ENCODE data around the gene MYPN. TPM values are rescaled to one million over a fixed set of nuclear protein-coding genes. Genes with fewer than 3 reads are reported as not detected.

Gene MYPN
- total RNA-seq, 8 experiments from 2014 or later = 0.09 to 0.28 (median 0.13) TPM; not detected in 3

- no peak for ATAC-seq (replicated peaks in 6 of 8)
- WGBS, 10 experiments = 57 to 87% (median 72%) methylated on average over 2 to 5 of the region's 6 CpGs; no CpG with 5 or more reads in 4 of the 10 experiments
- H3K4me3 ChIP-seq = no peak overlapping the region
These were observed 138.6 kb downstream of the MYPN start for GRCh38 chr10:68247931-68248330.

DNA sequence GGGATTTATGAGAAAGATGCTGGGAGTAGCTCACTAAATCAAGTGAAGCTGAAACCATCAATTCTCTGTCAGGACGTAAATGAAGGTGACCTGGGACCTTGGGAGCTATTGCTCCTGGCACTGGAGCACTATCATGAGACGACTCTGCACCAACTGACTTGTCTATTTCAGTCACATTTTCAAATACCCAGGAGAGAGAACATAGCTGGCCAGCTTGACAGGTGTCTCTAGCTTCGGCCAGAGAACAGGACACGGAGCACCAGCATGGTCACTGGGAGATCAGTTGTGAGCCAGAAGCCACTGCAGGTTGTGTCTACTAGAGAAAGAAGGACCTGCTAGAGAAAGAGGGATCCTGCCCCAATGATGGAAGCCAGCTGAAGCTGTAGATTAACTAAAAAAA lies 140.0 kb downstream of the MYPN start:
- Histone ChIP-seq H3K27ac (no peak overlapping the region), H3K4me1 (replicated peaks in 1 of 2) (no peaks in the 10 kb centered on the region), H3K4me3 (no peak overlapping the region)
- in situ Hi-C loops (cut with MboI; ENCODE audit: low pct_unique_long_range_greater_than_20kb in 2 of 9, low sequenced_read_pairs in 9 of 9, unreplicated experiment in 9 of 9) = no loop called here
- 82 to 100% (median 100%) methylated on average over 1 to 3 of the region's 4 CpGs; no CpG with 5 or more reads in 4 of the 10 experiments for WGBS, 10 experiments
- no peak for ATAC-seq (replicated peaks in 6 of 8)

More at GRCh38 chr10:68247931-68248330, 138.6 kb downstream of the MYPN start:
- Histone ChIP-seq H3K27ac (no peak overlapping the region), H3K4me1 (replicated peaks in 1 of 2) (no peaks in the 10 kb centered on the region)
- in situ Hi-C loops (cut with MboI; ENCODE audit: low pct_unique_long_range_greater_than_20kb in 2 of 9, low sequenced_read_pairs in 9 of 9, unreplicated experiment in 9 of 9) = no loop called here

DNA sequence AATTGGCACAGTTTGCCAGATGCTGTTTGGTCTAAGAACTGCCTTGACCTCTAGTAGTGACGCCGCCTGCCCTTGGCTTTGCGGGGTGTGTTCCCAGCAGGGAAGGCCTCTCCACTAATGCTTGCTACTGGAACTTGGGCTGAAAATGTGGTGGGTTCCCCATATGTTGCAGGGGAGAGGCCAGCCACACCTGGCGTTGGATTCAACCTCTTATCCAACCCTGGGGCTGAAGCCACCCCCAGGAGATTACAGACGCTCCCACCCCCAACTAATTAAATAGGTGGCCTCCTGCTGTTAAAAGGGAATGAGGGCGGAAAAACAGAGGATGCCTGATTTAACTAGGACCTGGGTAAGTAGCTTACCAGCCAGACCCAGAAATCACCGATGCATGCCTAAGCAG lies 141.9 kb downstream of the MYPN start:
- in situ Hi-C loops (cut with MboI; ENCODE audit: low pct_unique_long_range_greater_than_20kb in 2 of 9, low sequenced_read_pairs in 9 of 9, unreplicated experiment in 9 of 9) = no loop called here
- Histone ChIP-seq H3K27ac (no peak overlapping the region), H3K4me1 (replicated peaks in 1 of 2) (no peaks in the 10 kb centered on the region), H3K4me3 (no peak overlapping the region)
- no peak for ATAC-seq (replicated peaks in 6 of 8)
- 61 to 100% (median 93%) methylated on average over 1 to 5 of the region's 7 CpGs for WGBS, 10 experiments

DNA sequence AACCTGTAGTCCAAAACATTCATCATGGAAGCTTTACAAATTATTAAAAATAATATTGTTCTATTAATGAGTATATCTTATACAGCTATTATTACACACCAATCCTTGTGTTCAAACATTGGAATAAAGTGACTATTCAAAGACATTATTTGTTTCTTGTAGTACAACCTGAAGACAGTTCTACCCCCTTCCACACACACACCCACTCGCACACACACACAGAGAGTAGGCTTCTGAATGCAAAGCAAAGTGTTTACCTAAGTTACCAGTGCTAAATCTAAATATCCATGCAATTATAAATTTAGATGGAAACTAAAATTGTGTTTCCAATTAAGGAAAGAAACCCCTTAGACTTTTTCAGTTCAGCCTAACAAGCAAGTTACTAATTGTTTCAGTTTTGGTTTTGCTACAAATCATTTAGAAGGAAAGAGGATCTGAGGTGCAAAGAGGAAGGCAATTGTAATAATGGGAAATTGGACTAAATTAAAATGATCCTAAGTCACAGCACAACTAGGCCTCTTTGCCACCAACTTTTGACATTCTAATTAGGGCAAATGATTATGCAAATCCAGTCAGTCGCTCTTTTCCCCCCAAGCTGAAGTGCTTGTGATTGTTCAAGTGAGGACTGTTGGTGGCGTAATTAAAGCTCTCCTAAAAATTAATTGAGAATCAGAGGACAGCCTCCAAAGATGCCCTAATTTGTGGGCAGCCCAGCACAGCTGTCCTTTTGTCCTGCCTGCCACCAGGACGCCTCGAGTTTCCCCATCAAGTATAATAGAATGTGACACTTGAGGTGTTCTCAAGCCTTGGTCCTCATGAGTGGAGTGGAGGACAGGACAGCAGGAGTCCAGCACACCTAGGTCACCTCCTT lies 142.6 kb downstream of the MYPN start:
- WGBS, 10 experiments = 43 to 100% (median 79%) methylated on average over 1 to 5 of the region's 5 CpGs; no CpG with 5 or more reads in 2 of the 10 experiments
- Histone ChIP-seq H3K4me1 (replicated peaks in 1 of 2) (no peaks in the 10 kb centered on the region), H3K27ac (no peak overlapping the region), H3K4me3 (no peak overlapping the region)
- no peak for ATAC-seq (replicated peaks in 6 of 8)
- in situ Hi-C loops (cut with MboI; ENCODE audit: low pct_unique_long_range_greater_than_20kb in 2 of 9, low sequenced_read_pairs in 9 of 9, unreplicated experiment in 9 of 9) = no loop called here

GRCh38 chr10:68253346-68253745 lies 144.1 kb downstream of the MYPN start:
- ATAC-seq (replicated peaks in 6 of 8) = no peak
- WGBS, 10 experiments = 0 to 50% (median 29%) methylated on average over 1 of the region's 1 CpG; no CpG with 5 or more reads in 1 of the 10 experiments
- H3K4me1 ChIP-seq (replicated peaks in 1 of 2) = no peaks in the 10 kb centered on the region
- H3K4me3 ChIP-seq = no peak overlapping the region
- no peak overlapping the region for H3K27ac ChIP-seq
- in situ Hi-C loops (cut with MboI; ENCODE audit: low pct_unique_long_range_greater_than_20kb in 2 of 9, low sequenced_read_pairs in 9 of 9, unreplicated experiment in 9 of 9) = no loop called here

DNA sequence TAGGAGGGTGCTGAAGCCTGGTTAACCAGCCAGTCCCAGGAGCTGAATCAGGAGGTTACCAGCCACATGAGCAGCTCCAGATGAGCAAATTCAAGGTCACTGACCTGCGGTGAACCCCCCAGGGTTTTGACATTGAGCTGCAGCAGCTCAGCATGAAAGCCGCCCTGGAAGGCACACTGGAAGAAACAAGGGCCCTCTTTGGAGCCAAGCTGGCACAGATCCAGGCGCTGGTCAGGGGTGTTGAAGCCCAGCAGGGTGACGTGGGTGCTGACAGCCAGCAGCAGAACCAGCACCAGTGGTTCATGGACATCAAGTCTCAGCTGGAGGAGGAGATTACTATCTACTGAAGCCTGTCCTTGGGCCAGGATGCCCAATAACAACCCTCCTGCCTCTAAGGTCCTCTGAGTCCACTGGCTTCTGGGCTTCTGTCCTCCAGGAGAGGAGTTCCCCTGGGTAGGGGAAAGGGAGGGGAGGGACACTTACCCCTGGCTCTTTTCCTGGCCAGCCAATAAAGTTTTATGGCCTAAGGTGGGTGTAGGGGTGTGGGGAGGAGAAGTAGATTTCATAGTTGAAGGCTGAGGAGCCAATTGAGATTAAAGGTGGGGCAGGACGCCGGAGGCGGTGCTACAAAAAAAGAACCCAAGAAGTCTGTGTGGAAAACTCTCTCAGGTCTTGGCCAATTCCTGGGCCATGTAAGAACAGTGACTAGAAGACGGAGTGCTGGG lies 152.0 kb downstream of the MYPN start:
- 72 to 100% (median 100%) methylated on average over 1 to 5 of the region's 8 CpGs; no CpG with 5 or more reads in 3 of the 10 experiments for WGBS, 10 experiments
- Histone ChIP-seq H3K4me1 (replicated peaks in 1 of 2) (no peaks in the 10 kb centered on the region), H3K27ac (no peak overlapping the region), H3K4me3 (no peak overlapping the region)
- no peak for ATAC-seq (replicated peaks in 6 of 8)
- in situ Hi-C loops (cut with MboI; ENCODE audit: low pct_unique_long_range_greater_than_20kb in 2 of 9, low sequenced_read_pairs in 9 of 9, unreplicated experiment in 9 of 9) = no loop called here

Other genes with a start within 250 kb of the MYPN start
- 10 to 100 TPM in 7 of 8 experiments, 1 to 10 TPM in 1; 6.1 to 23.9 (median 18.6) TPM for gene SIRT1, start 224.8 kb upstream of the MYPN start, total RNA-seq
- 10 to 100 TPM; 16.4 to 80.5 (median 40.3) TPM for gene HERC4, start 34.2 kb upstream of the MYPN start, total RNA-seq
- gene ATOH7, start 122.6 kb downstream of the MYPN start, total RNA-seq = 1 to 10 TPM in 2 of 8 experiments, under 1 TPM in 3, not detected in 3; 0.14 to 2.2 (median 0.78) TPM
- 100 to 1,000 TPM in 6 of 8 experiments, 10 to 100 TPM in 2; 43.5 to 183 (median 120) TPM for gene HNRNPH3, start 222.6 kb downstream of the MYPN start, total RNA-seq
- 10 to 100 TPM in 2 of 8 experiments, 1 to 10 TPM in 6; 2.7 to 14.3 (median 5.9) TPM for gene PBLD, start 223.4 kb downstream of the MYPN start, total RNA-seq